Keratinocyte (primary cell): ENCODE results near the gene PRDM4. TPM values are rescaled to one million over a fixed set of nuclear protein-coding genes. Genes with fewer than 3 reads are reported as not detected.
"Not testable (repeated sequence)": the region's sequence is repeated elsewhere in the genome, so short reads cannot be mapped to it uniquely, and the experiment has no call there.

ENCODE experiments used
- DNase-seq: peaks from one replicate; pipeline ENCODE4 v3.0.0-alpha.2; 2011; ENCODE audit warnings: low read depth, missing footprints, low spot score
- FAIRE-seq: peaks from 2 replicates; lab custom pipeline; 2011; peaks lifted over from hg19 to GRCh38; lab: Jason Lieb, UNC
- H2AFZ ChIP-seq: 2 replicates; pipeline ENCODE4 v1.6.0; 2012; ENCODE audit warnings: low read length, control low read depth, inconsistent platforms; ENCODE audit not compliant: control insufficient read depth
- H3K27ac ChIP-seq: 2 replicates; pipeline ENCODE4 v1.5.1; 2011; ENCODE audit warnings: low read length; ENCODE audit not compliant: control insufficient read depth, insufficient read depth
- H3K27me3 ChIP-seq: 3 replicates; pipeline ENCODE4 v1.6.0; 2011; ENCODE audit warnings: low read length; ENCODE audit not compliant: control insufficient read depth, insufficient read depth; ENCODE audit errors: extremely low read depth
- H3K36me3 ChIP-seq, 2 experiments: 2 replicates in 1 of 2; 3 replicates in 1 of 2; pipeline ENCODE4 v1.5.1; 2011; ENCODE audit warnings: low read length in 2 of 2, mild to moderate bottlenecking in 1 of 2; ENCODE audit not compliant: control insufficient read depth in 2 of 2, insufficient read depth in 2 of 2; ENCODE audit errors: extremely low read depth in 1 of 2
- H3K4me1 ChIP-seq: 3 replicates; pipeline ENCODE4 v1.5.1; 2011; ENCODE audit warnings: low read length; ENCODE audit not compliant: control insufficient read depth, insufficient read depth; ENCODE audit errors: extremely low read depth
- H3K4me2 ChIP-seq: 3 replicates; pipeline ENCODE4 v1.6.0; 2011; ENCODE audit warnings: low read depth, low read length; ENCODE audit not compliant: control insufficient read depth, insufficient read depth; ENCODE audit errors: extremely low read depth
- H3K4me3 ChIP-seq, 3 experiments: fragments of 200-600 bp in 1 of 3; sonication (generic) in 1 of 3; 2 replicates in 2 of 3; 3 replicates in 1 of 3; pipeline ENCODE4 v1.5.1; 2011 to 2016; ENCODE audit warnings: low read length in 3 of 3, mild to moderate bottlenecking in 3 of 3, control low read depth in 2 of 3, inconsistent platforms in 1 of 3, low read depth in 1 of 3, mixed read lengths in 1 of 3, mixed run types in 1 of 3, moderate library complexity in 1 of 3; ENCODE audit not compliant: control insufficient read depth in 2 of 3, insufficient read depth in 2 of 3; ENCODE audit errors: extremely low read depth in 1 of 3
- H3K79me2 ChIP-seq: 2 replicates; pipeline ENCODE4 v1.6.0; 2012; ENCODE audit warnings: low read length; ENCODE audit not compliant: control insufficient read depth, insufficient read depth
- H3K9ac ChIP-seq: 3 replicates; pipeline ENCODE4 v1.6.0; 2011; ENCODE audit warnings: low read length; ENCODE audit not compliant: control insufficient read depth, insufficient read depth; ENCODE audit errors: extremely low read depth
- H3K9me1 ChIP-seq: 3 replicates; pipeline ENCODE4 v1.6.0; 2011; ENCODE audit warnings: low read length; ENCODE audit not compliant: control insufficient read depth, insufficient read depth; ENCODE audit errors: extremely low read depth
- H3K9me3 ChIP-seq: 2 replicates; pipeline ENCODE4 v1.5.1; 2012; ENCODE audit warnings: low read depth, low read length; ENCODE audit not compliant: control insufficient read depth
- H4K20me1 ChIP-seq: 3 replicates; pipeline ENCODE4 v1.6.0; 2011; ENCODE audit warnings: low read length; ENCODE audit not compliant: control insufficient read depth, insufficient read depth; ENCODE audit errors: extremely low read depth
- CTCF ChIP-seq, 3 experiments: IDR thresholded peaks in 1 of 3; conservative IDR thresholded peaks in 1 of 3; optimal IDR thresholded peaks in 1 of 3; 2 replicates in 2 of 3; 3 replicates in 1 of 3; pipeline versions ENCODE3 to v1.5.1; 2011; ENCODE audit warnings: low read length in 3 of 3, mild to moderate bottlenecking in 3 of 3, moderate library complexity in 2 of 3, control low read depth in 1 of 3, inconsistent platforms in 1 of 3; ENCODE audit not compliant: insufficient read depth in 2 of 3; ENCODE audit errors: extremely low read depth in 1 of 3
- EZH2 ChIP-seq: IDR thresholded peaks from one replicate; pipeline ENCODE4 v1.6.1; 2012; ENCODE audit warnings: inconsistent platforms, mild to moderate bottlenecking, low read length, moderate library complexity
- dilution Hi-C: fragments of 300-500 bp; cut with MboI; formaldehyde crosslinking; loops from one replicate; pipeline ENCODE4 v1.7.0; 2020; ENCODE audit warnings: low sequenced_read_pairs; ENCODE audit not compliant: extremely low pct_ligation_motif_present
- polyA plus RNA-seq, 5 experiments: library from polyadenylated mRNA; depleted of rRNA in 3 of 5; stranded (reverse) in 3 of 5; stranded (forward) in 1 of 5; unstranded in 1 of 5; fragments of >200 nt; gene quantifications; 1 replicate in 1 of 5; 2 replicates in 3 of 5; 3 replicates in 1 of 5; pipeline versions ENCODE4 v1.2.1 to v1.2.3, GENCODE V29; 2011 to 2012; ENCODE audit warnings: missing spikeins in 2 of 5, low read depth in 1 of 5, low replicate concordance in 1 of 5

Gene PRDM4
- polyA plus RNA-seq, 1 donor (not counting 4 experiments of a cell fraction or from before 2014, with no cell fraction given) = 26.5 TPM

GRCh38 chr12:107730618-107731341, 30.2 kb downstream of the PRDM4 start:
- H3K36me3 ChIP-seq = peaks cover 13% of the 10 kb centered on the region in 2 experiments
- H3K79me2 ChIP-seq = no peaks in the 10 kb centered on the region
- H2AFZ ChIP-seq = no peak overlapping the region
- TF ChIP-seq EZH2 (no peak), CTCF (optimal IDR thresholded peaks at IDR 0.05 in 1 of 3, IDR thresholded peaks at IDR 0.05 in 1 of 3, conservative IDR thresholded peaks at IDR 0.05 in 1 of 3; ENCODE audit: extremely low read depth in 1 of 3, insufficient read depth in 2 of 3, low read length in 3 of 3) (no peak)
- no peaks in the 10 kb centered on the region for H4K20me1 ChIP-seq
- H3K9me3 ChIP-seq = no peaks in the 10 kb centered on the region
- no peak overlapping the region for H3K4me2 ChIP-seq
- dilution Hi-C loops = no loop called here
- no peaks in the 10 kb centered on the region for H3K9me1 ChIP-seq
- H3K4me3 ChIP-seq = no peak overlapping the region
- no peak for DNase-seq
- H3K9ac ChIP-seq = no peak overlapping the region
- H3K27ac ChIP-seq = no peak overlapping the region
- FAIRE-seq = no peak
- H3K4me1 ChIP-seq = no peaks in the 10 kb centered on the region
- H3K27me3 ChIP-seq = no peaks in the 10 kb centered on the region

GRCh38 chr12:107727742-107728141, 33.2 kb downstream of the PRDM4 start:
- FAIRE-seq = not testable (repeated sequence)

GRCh38 chr12:107727327-107727726, 33.6 kb downstream of the PRDM4 start:
- not testable (repeated sequence) for FAIRE-seq

More at GRCh38 chr12:107727742-107728141, 33.2 kb downstream of the PRDM4 start:
- H3K79me2 ChIP-seq, DNase-seq, H3K27ac ChIP-seq, H3K36me3 ChIP-seq, H2AFZ ChIP-seq, H3K9me3 ChIP-seq, H3K4me2 ChIP-seq, H3K9ac ChIP-seq, H4K20me1 ChIP-seq, H3K4me1 ChIP-seq, H3K9me1 ChIP-seq, H3K27me3 ChIP-seq, dilution Hi-C loops, H3K4me3 ChIP-seq: not testable (repeated sequence)

More at GRCh38 chr12:107727327-107727726, 33.6 kb downstream of the PRDM4 start:
- H4K20me1 ChIP-seq, H3K9me1 ChIP-seq, H3K4me2 ChIP-seq, H3K27ac ChIP-seq, dilution Hi-C loops, DNase-seq, H3K9me3 ChIP-seq, H3K79me2 ChIP-seq, H3K27me3 ChIP-seq, H2AFZ ChIP-seq, H3K36me3 ChIP-seq, H3K4me1 ChIP-seq, H3K4me3 ChIP-seq, H3K9ac ChIP-seq: not testable (repeated sequence)
